Stimulated activated CD8-positive, alpha-beta memory T cell treated with anti-CD3 and anti-CD28 coated beads, Interleukin-7, amount 100 ng/mL, for 4 hours (primary cell): Measurements from ENCODE around the gene NOS1.
"Not testable (repeated sequence)": the region's sequence is repeated elsewhere in the genome, so short reads cannot be mapped to it uniquely, and the experiment has no call there.

ENCODE experiments used
- DNase-seq, 2 donors: peaks; one replicate each; pipeline ENCODE4 v3.0.0-alpha.2; 2020; ENCODE audit warnings: low read depth in 2 of 2

The NOS1 gene

DNA sequence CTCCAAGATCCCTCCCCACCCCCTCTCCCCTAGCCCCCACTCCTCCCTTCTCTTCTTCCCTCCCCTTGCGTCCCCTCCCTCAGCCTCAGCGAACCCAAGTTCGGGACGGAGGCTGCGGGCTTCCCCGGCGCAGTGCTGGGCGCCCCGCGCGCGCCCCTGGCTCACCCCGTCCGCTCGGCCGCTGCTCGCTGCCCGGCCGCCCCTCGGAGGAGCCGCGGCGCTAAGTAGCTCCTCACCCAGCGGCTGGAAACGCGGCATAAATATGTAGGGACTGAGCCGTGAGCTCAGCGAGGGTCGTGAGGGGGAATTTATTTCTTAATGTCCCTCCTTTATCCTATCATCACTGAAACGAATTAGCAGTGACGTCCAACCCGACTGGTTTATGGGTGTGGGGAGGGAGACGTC is at the start of gene NOS1:
Gene NOS1, minus strand, starts transcription at position 280 of the 405 bp plus-strand sequence. CDS start 30,557 bp downstream, outside the sequence.
- DNase-seq: no peak

DNA sequence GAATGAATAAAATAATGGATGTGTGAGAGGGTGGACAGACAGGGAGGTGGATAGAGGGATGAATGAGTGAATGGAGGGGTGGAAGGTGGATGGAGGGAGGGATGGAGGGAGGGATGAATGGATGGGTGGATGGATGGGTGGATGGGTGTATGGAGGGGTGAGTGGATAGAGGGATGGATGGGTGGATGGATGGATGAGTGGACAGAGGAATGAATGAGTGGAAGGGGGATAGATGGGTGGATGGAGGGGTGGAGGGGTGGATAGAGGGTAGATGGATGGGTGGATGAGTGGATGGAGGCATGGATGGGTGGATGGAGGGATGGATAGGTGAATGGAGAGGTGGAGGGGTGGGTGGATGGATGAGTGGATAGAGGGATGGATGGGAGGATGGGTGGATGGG is 47.9 kb upstream of the NOS1 start:
- DNase-seq: no peak

DNA sequence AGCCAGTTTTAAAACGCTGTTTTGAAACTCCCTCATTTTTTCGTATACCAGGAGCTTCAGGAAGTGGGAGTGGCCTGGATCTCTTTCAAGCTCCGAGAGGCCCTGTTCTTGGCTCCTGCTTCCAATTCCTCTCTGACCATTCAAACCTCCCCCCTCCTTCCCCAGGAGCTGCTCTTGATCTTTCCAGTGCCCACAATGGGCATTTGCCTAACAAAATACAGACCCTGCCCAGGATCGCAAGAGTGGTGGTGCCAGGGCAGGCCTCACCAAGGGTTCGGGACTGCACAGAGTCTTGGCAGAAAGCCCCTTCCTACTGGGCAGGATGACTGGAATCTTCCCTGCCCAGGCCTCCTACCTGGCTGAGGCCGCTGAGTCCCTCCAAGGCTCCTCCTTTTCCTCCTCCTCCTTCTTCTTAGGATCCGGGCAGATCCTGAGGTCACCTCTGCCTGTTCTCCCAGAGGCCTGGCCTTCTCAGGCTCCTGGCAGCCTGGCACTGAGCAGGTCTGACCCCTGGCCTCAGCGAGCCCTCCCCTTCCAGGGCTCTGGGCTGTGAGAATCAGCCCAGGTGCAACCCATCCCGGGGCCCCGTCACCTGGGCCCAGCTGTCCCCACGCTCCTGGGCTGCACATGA is 46.9 kb upstream of the NOS1 start:
- no peak for DNase-seq

DNA sequence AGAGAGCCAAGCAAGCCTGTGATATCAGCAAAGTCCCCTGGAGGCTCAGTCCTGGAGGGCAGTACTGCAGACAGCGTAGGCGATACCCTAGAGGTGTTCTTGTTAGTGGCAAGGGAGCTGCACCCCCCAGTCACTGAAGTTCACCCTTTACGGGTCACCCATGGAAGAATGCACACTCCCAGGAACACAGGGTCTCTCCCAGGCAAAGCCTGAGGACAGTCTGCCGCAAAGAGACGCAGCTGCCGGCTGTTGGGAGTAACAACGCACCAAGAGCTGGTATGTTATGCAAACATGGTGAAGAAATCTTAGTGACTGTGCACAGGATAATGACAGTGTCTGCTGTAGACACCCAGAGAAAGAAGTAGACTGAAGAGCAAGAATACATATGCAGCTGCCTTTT is 43.5 kb upstream of the NOS1 start:
- no peak for DNase-seq

DNA sequence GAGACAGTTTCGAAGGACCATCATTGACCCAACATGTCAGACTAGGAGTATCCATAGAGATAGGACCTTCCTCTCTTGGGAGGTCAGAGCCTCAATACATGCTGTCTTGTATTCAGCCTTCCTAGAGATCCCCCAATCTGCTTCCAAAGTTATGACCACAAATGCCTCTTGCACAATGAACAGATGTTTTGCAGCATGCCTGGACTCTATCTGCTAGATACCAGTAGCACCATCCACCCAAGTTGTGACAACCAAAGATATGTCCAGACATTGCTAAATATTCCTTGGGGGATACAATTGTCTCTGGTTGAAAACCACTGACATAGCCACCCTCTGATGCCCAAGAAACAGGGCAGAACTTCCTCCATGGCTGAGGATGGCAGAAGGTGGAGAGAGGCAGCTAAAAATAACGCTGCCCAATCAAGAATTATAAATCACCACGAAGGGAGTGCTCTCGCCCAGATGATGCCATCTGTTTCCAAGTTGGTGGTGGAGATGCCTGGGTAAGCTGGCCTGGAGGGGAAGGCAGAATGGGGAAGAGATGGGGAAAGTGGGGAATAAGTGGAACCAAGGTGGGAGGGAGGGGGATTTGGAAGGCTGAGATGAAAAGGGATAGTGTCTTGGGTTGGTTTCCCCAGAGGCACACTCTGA is 42.9 kb upstream of the NOS1 start:
- no peak for DNase-seq

DNA sequence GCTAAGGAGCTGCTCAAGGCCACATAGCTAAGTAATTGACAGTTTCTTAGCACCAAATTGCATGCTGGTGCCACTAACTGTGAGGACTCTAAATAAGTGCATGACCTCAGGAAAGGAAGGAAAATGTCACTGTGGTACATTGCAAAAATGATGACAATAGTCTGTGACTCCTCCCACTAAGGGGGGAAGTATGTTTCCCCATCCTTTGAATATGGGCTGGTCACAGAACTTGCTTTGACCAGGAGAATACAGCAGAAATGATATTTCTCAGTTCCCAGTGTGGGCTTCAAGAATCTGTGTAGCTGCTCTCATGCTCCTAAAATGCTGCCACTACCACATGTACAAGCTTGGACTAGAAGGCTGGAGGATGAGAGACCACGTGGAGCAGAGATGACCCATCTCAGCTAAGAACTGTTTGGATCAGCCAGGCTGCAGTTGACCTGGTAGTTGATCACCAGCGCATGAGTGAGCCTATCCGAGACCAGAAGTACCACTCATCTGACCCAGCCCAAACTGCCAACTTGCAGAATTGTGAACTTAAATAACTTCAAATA is 42.2 kb upstream of the NOS1 start:
- no peak for DNase-seq

DNA sequence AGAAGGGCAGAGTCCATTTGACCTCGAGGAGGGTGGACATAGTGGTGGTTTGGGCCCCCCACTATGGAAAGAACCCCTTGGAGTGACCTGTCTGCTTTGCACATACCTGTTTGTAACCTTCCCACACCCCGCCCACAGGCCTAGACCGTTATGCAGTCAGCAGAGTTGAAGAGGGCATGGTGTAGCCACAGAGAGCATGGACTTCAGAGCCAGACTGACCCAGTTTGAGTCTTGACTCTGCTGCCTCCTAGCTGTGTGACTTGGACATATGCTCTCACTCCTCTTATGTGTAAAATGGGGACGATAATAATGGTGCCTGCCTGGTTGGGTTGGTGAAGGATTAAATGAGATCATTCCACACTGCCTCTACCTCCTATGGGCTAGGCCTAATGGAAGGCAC is 40.9 kb upstream of the NOS1 start:
- DNase-seq: no peak

DNA sequence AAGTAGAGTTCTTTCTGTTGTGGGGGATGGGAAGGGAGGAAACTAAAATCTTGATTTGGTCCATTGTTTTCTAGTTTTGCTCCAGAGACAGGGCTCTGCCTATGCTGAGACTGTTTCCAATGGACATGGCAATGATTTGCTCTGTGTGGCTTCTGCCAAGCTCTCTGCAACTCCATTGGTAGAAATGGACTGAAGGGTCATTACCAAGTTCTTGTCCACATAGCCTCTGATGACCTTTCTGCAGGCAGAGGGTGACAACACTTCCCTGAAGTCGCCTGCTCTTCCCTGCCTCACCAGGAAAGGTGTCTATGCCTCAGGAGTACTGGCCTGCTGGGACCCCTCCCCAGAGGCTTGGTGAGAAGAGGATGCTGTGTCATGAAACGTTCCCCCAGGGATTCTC is 39.5 kb upstream of the NOS1 start:
- DNase-seq: no peak

DNA sequence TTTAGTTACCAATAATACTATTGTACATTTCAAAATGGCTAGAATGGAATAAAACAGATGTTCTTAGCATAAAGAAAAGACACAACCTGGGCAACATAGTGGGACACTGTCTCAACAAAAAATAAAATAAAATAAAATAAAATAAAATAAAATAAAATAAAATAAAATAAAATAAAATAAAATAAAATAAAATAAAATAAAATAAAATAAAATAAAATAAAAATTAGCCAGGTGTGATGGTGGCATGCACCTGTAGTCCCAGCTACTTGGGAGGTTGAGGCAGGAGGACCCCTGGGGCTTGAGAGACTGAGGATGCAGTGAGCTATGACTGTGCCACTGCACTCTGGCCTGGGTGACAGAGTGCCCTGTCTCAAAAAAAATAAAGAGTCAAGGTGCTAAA is 37.1 kb upstream of the NOS1 start:
- not testable (repeated sequence) for DNase-seq

DNA sequence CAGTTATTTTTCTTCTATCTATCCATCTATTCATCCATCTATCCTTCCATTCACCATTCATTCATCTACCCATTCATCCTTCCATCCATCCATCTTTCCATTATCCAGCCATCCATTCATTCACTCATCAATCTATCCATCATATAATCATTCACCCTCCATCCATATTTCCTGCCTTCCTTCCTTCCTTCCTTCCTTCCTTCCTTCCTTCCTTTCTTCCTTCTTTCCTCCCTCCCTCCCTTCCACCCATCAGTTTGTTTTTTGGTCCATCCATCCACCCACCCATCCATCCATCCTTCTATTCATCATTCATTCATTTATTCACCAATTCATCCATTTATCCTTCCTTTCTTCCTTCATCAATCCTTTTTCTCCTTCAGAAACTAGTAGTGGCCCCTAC is 34.3 kb upstream of the NOS1 start:
- no peak for DNase-seq

DNA sequence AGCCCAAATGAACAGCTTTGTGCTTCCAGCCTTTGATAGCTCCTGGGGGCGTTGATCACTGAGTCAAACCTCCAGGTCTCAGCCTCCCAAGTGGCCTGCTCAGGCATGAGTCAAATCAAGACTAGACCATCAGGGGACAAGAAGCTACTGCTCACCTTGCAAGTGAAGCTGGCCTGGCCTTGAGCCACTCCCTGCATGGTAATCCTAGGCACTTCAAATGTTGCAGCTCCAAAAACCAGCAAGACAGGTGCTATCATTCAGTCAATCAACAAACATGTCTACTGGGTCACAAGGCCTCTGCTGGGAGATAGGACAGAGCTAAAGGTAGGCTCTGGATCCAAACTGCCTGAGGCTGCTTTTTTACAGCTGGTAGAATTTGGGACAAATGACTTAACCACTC is 33.1 kb upstream of the NOS1 start:
- DNase-seq: no peak

DNA sequence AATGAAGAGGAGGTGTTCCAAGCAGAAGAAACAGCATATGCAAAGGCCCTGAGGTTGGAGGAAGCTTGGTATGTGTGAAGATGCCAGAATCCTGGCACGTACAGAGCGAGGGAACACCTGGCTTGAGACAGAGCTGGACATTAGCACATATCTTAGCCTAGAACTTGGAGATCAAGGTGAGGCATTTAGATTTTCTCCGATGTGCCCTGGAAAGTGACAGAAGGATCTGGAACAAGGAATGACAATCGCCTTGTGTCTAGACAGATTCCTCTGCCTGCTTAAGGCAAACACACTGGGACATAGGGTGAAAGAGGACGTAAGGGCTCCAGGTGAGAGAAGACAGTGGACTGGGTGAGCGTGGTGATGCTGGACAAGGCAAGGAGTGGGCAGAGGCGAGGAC is 32.2 kb upstream of the NOS1 start:
- DNase-seq: no peak

DNA sequence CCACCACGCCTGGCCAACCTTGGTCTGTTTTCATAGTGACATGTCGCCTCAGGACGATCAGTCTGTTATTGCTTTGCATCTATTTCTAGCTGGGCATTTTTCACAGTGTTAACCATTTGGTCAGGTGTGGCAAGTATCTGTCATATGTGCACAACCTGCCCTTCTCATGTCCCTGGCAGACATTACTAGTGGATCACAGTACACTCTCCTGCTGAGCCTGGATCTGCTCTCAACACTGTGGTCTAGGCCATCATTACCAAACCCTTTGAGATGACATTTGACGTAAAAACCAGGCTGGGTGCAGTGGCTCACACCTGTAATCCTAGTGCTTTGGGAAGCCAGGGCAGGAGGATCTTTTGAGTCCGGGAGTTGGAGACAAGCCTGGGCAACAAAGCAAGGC is 29.4 kb upstream of the NOS1 start:
- DNase-seq: no peak

DNA sequence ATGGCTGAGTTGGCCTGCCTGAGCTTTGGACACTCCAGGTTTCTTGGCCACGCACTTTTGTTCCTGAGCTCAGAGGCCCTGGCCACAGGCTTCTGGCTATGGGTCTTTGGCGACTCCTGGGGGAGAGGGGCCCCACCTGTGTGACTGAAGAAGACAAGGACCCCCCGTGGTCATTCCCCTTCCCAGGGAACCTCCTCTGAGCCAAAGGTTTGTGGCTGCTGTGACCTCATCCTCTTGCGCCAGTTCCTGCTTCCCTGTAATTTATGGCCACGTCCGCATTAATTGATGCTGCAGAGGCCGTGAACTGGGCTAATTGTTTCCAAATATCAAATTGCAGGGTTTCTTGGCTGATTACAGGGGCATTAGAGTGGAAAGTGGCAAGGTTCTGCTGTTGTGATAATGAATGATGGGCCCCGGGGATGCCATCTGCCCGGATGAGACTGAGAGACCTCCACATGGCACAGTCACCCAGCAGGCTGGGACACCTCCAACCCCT is 27.6 kb upstream of the NOS1 start:
- no peak for DNase-seq

DNA sequence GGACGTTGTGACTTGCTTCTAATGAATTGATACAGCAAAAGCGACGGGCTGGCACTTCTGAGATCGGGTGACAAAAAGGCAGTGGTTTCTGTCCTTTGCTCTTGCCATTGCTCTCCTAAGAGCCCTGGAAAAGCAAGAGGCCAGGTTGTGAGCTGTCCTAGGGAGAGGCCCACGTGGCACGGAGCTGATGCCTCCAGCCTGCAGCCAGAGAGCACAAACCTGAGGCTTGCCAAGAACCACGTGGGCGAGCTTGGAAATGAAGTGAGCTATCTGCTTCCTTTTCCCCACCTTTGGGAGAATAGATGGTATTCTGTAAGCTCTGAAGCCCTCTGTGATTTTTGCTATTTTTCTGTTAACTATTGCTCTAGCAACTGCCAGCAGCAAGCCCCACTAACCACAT is 26.4 kb upstream of the NOS1 start:
- no peak for DNase-seq

DNA sequence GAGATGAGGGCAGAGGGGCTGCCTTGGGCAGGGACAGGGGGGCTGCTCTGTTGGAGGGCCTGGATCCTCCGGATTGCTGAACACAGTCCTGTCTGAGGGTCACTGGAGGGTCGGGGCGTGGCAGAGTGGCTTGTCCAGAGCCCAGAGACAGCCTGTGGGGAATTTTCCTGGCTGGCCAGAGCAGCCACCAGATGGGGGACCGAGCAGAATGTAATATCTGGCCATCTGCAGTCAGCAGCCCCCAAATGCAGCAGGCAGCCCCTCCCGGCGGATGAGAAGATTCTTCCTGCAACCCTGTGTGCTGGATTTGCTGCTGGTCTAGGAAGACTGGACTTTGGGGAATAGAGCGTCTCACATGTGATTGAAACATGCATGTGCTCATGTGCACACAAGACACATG is 23.3 kb upstream of the NOS1 start:
- no peak for DNase-seq

DNA sequence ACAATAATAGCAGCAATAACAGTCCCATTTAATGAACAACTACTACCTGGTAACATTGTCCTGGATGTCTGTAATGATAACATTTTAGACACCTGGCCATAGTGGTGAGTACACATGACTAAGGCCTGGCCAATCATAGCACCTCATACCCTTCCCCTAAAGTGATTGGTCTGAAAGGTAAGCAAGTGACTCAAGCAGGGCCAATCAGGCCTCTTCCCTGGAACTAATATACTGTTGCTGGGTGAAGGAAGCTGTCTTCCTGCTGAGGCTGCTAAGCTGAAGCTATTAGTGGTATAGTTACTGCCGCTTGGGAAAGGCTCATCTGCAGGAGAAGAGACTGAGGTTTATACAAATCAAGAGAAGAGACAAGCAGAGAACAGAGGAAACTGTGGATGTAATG is 18.7 kb upstream of the NOS1 start:
- no peak for DNase-seq

DNA sequence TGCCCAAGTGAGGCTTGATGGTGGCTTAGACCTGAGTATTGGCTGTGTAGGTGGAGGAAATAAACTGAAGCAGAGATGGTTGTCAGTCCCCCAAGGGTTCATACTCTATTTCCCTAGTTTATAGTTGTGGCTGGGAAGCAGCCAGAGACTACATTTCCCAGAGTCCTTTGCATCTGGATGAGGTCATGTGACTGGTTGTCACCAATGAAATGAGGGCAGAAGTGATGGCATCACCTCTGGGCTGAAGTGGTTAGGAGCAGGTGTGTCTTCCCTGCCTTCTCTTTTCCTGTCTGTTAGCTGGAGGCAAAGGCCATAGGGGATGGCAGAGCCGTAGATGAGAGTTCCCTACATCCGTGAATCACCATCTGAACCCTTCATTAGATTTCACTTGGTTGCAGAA is 16.3 kb upstream of the NOS1 start:
- no peak for DNase-seq

DNA sequence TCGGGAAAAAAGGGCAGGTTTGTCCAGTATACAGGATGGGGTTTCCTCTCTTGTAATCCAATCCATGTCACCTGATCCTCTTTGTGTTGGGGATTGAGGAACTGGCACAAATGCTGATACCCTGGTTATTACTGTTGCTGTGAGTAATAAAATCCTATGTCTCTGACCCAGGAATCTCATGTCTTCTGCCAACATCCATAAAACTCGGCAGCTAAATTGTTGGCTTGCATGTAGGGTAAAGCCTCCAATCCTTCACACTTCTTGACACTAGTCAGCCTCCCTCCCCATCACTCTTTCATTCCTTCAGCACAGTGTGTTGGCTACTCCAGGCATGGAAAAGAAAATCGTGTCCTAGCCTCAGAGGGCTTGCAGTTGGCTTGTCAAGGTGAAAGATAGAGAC is 9.2 kb upstream of the NOS1 start:
- no peak for DNase-seq

DNA sequence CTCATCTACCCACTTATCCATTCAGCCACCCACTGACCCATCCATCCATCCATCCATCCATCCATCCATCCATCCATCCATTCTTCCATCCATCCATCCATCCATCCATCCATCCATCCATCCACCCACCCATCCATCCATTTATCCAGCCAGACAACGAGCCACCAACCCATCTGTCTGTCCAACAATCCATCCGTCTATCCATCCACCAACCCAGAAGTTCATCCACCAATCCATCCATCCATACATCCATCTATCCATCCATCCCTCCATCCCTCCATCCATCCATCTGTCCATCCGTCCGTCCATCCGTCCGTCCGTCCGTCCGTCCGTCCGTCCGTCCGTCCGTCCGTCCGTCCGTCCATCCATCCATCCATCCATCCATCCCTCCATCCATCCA is 8.6 kb upstream of the NOS1 start:
- not testable (repeated sequence) for DNase-seq

DNA sequence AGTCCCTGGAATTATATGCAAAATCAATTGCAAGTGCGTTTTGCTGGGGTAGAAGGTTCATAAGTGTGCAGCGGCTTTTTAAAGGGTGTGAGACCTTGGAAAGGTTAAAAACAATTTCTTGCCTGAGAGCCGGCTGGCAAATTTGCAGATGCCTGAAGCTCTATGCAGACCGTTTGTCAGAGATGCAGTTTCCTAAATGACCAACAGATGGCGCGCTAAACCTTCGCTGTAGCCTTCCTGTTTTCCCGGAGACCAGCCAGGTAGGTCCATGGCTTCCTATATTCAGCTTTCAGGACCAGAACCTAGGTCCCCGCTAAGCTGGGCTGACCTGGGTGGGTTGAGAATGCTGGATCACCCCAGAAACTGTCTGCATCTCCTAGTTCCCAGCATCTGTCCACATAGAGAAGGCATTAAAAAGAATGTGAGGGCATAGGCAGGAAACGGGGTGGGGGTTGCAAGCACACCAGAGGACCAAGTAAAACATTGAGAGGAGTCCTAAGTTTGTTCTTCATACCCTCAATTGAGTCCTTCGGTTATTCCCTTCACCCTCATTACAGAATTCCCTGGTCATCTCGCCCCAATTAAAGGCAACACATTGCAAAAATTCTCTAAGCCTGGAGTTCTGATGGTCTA is 5.7 kb upstream of the NOS1 start:
- DNase-seq: peak; percentile 4 to 11

DNA sequence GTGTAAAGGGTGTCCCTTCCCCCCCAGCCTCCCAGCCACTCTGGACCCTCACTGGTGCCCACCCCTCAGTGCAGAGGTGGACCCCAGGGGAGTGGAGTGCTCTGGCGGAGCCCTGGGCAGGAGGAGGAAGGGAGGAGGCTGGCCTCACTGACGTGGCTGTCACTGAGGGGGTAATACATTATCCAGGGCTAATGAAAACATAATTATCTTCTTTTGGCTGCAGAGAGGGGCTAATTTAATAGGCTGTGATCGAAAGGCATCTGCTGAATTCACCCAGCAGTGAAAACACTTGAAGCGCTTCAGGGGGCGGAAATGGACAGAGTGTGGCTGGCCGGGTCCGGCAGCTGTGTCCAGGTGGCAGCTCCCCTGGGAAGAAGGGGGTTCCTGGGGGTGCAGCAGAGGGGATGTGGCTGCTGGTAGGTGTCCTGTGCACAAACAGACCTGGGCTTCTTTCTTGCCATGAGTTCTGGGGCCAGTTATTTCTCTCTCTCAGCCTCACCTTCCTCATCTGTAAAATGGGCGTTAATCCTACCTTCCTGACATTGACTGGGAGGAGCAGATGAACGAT is 3.7 kb upstream of the NOS1 start:
- DNase-seq: no peak
